Adrenal gland (tissue), 12 donors: Measurements from ENCODE around the gene HSPA4L. TPM values are rescaled to one million over a fixed set of nuclear protein-coding genes. Genes with fewer than 3 reads are reported as not detected.

Source experiments
- DNase-seq, 7 donors: peaks; one replicate each; pipeline ENCODE4 v3.0.0-alpha.2; 2019 to 2020
- H3K27ac ChIP-seq, 5 donors: fragments of 200-600 bp; sonication (generic) in 4 of 5; 1 replicate in 3 of 5; 2 replicates in 2 of 5; pipeline versions ENCODE4 v1.5.1 to v1.8.0; 2016 to 2020; ENCODE audit warnings: mild to moderate bottlenecking in 1 of 5
- H3K27me3 ChIP-seq: fragments of 200-600 bp; 2 replicates; pipeline ENCODE4 v1.8.0; 2021
- H3K36me3 ChIP-seq, 2 donors: fragments of 200-600 bp; replicated peaks in 1 of 2; 1 replicate in 1 of 2; 2 replicates in 1 of 2; pipeline versions ENCODE4 v1.5.1 to v1.8.0; 2018 to 2022
- H3K4me1 ChIP-seq, 2 donors: fragments of 200-600 bp; replicated peaks in 1 of 2; 1 replicate in 1 of 2; 2 replicates in 1 of 2; pipeline versions ENCODE4 v1.5.1 to v1.8.0; 2018 to 2021
- H3K4me3 ChIP-seq, 4 donors: fragments of 200-600 bp; sonication (generic) in 3 of 4; one replicate each; pipeline ENCODE4 v1.5.1; 2016 to 2018
- H3K9me3 ChIP-seq, 3 donors: fragments of 200-600 bp; sonication (generic) in 1 of 3; replicated peaks in 1 of 3; 1 replicate in 2 of 3; 2 replicates in 1 of 3; pipeline versions ENCODE4 v1.5.1 to v1.8.0; 2016 to 2021
- POLR2A ChIP-seq, 2 donors: fragments of 450-650 bp; IDR thresholded peaks; one replicate each; pipeline ENCODE4 v1.6.1; 2017; ENCODE audit warnings: antibody characterized with exemption in 2 of 2, mild to moderate bottlenecking in 2 of 2, moderate library complexity in 1 of 2
- WGBS, 4 donors: extraction: QIAGEN DNeasy Blood & Tissue Kit in 2 of 4; methylation state at CpG; one replicate each; pipeline versions ENCODE4 v1.1.5 to v1.1.7; 2013 to 2017; 5-methylcytosine and 5-hydroxymethylcytosine counted together
- intact Hi-C, 2 donors: fragments of 100-400 bp; cut with DNase I; formaldehyde crosslinking; loops; one replicate each; pipeline versions ENCODE4 v1.14.1 to v1.15.0; 2022 to 2023
- polyA plus RNA-seq, 3 donors: library from polyadenylated mRNA; stranded (reverse); fragments of 200-250 nt in 2 of 3; fragments of 350-450 nt in 1 of 3; fragmentation: Illumina TruSeq in 1 of 3; extraction: RNeasy Lipid Tissue Mini Kit (QIAGEN cat#74804) in 1 of 3; gene quantifications; one replicate each; pipeline ENCODE4 v1.2.3, GENCODE V29; 2013 to 2014
- total RNA-seq, 9 donors: library from RNA; depleted of rRNA in 4 of 9; stranded (reverse); fragments of >200 nt in 4 of 9; fragments of 120-200 nt in 1 of 9; fragmentation: NEBNext Ultra II Directional in 1 of 9; extraction: Animal tissue kit (Norgen Biotek cat#: 25700) in 1 of 9; gene quantifications; one replicate each; pipeline versions ENCODE4 v1.1.0 to v1.2.4, GENCODE V29; 2013 to 2023
- TF ChIP-seq, protein P1 (sequence below), 6 experiments: fragments of 450-650 bp in 4 of 6; fragments of 200-600 bp in 2 of 6; sonication (generic) in 1 of 6; IDR thresholded peaks; 1 replicate in 5 of 6; 2 replicates in 1 of 6; pipeline versions ENCODE4 v1.5.1 to v1.8.0; 2016 to 2021; ENCODE audit warnings: antibody characterized with exemption in 6 of 6, mild to moderate bottlenecking in 2 of 6, moderate library complexity in 1 of 6
- donor health status: healthy with polysubstance abuse.
- donor health status: Bipolar disorder and iron deficiency.
- donor health status: DM: yes; HTN: yes; CAD: no.
- donor health status: DM: no; HTN: no; CAD: no.
- donor health status: DM: no; HTN: no; CAD: no.
- donor health status: DM: yes; HTN: yes; CAD: no.

HSPA4L gene
- total and polyA plus RNA-seq, 12 donors: 3.5 to 73.5 (median 22.8) TPM

GRCh38 chr4:127772769-127773671 lies 9.1 kb upstream of the HSPA4L start:
- no peaks in the 10 kb centered on the region for H3K27me3 ChIP-seq
- H3K4me1 ChIP-seq: no peaks in the 10 kb centered on the region
- 84 to 89% (median 86%) methylated on average over 10 of the region's 10 CpGs for WGBS, 4 donors
- DNase-seq: no peak
- intact Hi-C loops: no loop called here
- TF ChIP-seq, protein P1, sequence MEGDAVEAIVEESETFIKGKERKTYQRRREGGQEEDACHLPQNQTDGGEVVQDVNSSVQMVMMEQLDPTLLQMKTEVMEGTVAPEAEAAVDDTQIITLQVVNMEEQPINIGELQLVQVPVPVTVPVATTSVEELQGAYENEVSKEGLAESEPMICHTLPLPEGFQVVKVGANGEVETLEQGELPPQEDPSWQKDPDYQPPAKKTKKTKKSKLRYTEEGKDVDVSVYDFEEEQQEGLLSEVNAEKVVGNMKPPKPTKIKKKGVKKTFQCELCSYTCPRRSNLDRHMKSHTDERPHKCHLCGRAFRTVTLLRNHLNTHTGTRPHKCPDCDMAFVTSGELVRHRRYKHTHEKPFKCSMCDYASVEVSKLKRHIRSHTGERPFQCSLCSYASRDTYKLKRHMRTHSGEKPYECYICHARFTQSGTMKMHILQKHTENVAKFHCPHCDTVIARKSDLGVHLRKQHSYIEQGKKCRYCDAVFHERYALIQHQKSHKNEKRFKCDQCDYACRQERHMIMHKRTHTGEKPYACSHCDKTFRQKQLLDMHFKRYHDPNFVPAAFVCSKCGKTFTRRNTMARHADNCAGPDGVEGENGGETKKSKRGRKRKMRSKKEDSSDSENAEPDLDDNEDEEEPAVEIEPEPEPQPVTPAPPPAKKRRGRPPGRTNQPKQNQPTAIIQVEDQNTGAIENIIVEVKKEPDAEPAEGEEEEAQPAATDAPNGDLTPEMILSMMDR (IDR thresholded peaks at IDR 0.05): no peak
- no peak for TF ChIP-seq POLR2A (IDR thresholded peaks at IDR 0.05)
- no peak overlapping the region for H3K4me3 ChIP-seq
- H3K27ac ChIP-seq: no peak overlapping the region
- H3K9me3 ChIP-seq: no peaks in the 10 kb centered on the region
- no peaks in the 10 kb centered on the region for H3K36me3 ChIP-seq

GRCh38 chr4:127775843-127776242 lies 6.3 kb upstream of the HSPA4L start:
- H3K9me3 ChIP-seq: no peaks in the 10 kb centered on the region
- H3K4me1 ChIP-seq: no peaks in the 10 kb centered on the region
- WGBS, 4 donors: 87 to 94% (median 91%) methylated on average over 4 of the region's 4 CpGs
- intact Hi-C loops: no loop called here
- no peak overlapping the region for H3K27ac ChIP-seq
- DNase-seq: no peak
- no peak overlapping the region for H3K4me3 ChIP-seq
- H3K27me3 ChIP-seq: no peaks in the 10 kb centered on the region
- no peaks in the 10 kb centered on the region for H3K36me3 ChIP-seq
- TF ChIP-seq POLR2A (IDR thresholded peaks at IDR 0.05): no peak
- TF ChIP-seq, protein P1 (IDR thresholded peaks at IDR 0.05): no peak

DNA sequence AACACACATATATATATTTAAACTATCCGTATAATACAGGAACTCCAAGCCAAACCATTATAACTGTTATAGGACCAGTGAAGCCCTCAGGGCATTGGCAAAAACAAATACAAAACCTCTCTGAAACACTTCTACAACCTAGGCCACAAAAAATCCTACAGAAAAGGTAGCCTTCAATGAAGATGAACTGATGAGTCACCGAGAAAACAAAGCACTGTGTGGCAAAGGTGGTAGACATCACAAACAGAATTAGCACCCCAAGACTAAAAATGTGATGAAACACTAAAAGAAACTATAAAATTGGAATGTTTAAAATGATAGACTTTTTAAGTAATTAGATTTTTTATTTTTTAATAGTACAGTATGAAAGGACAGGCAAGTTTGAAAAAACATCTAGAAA lies 5.5 kb upstream of the HSPA4L start:
- no peaks in the 10 kb centered on the region for H3K36me3 ChIP-seq
- H3K27me3 ChIP-seq: no peaks in the 10 kb centered on the region
- no peak for DNase-seq
- H3K4me3 ChIP-seq: no peak overlapping the region
- 91 to 97% (median 93%) methylated on average over 2 of the region's 2 CpGs for WGBS, 4 donors
- H3K4me1 ChIP-seq: peaks cover 0 to 4% of the 10 kb centered on the region in 2 donors
- H3K9me3 ChIP-seq: no peaks in the 10 kb centered on the region
- TF ChIP-seq, protein P1 (IDR thresholded peaks at IDR 0.05): no peak
- TF ChIP-seq POLR2A (IDR thresholded peaks at IDR 0.05): no peak
- no peak overlapping the region for H3K27ac ChIP-seq
- intact Hi-C loops: no loop called here

- peaks cover 0 to 5% of the 10 kb centered on the region in 2 donors for H3K4me1 ChIP-seq
- no peaks in the 10 kb centered on the region for H3K9me3 ChIP-seq
- H3K36me3 ChIP-seq: no peaks in the 10 kb centered on the region
- no peaks in the 10 kb centered on the region for H3K27me3 ChIP-seq
- no peak overlapping the region for H3K4me3 ChIP-seq
- 73 to 86% (median 76%) methylated on average over 3 of the region's 3 CpGs for WGBS, 4 donors
- DNase-seq: no peak
- intact Hi-C loops: no loop called here
- no peak overlapping the region for H3K27ac ChIP-seq
- TF ChIP-seq, protein P1 (IDR thresholded peaks at IDR 0.05): no peak
- no peak for TF ChIP-seq POLR2A (IDR thresholded peaks at IDR 0.05)
Measured at GRCh38 chr4:127777487-127777886, 4.6 kb upstream of the HSPA4L start.
